Astrocyte (in vitro differentiated cells and primary cell): ENCODE measurements around the gene NECTIN4. TPM values are rescaled to one million over a fixed set of nuclear protein-coding genes. Genes with fewer than 3 reads are reported as not detected.
A peak's percentile ranks its signal among the peaks of the same experiment; 100 is the strongest.

ENCODE experiments used
- DNase-seq: peaks from one replicate; pipeline ENCODE4 v3.0.0-alpha.2; 2010; ENCODE audit warnings: low read depth
- FAIRE-seq: peaks from 2 replicates; lab custom pipeline; 2011; peaks lifted over from hg19 to GRCh38; lab: Jason Lieb, UNC
- H2AFZ ChIP-seq: 2 replicates; pipeline ENCODE4 v1.6.0; 2012; ENCODE audit warnings: low read depth, low read length, inconsistent platforms
- H3K27ac ChIP-seq: 2 replicates; pipeline ENCODE4 v1.5.1; 2011; ENCODE audit warnings: low read depth, low read length, inconsistent platforms
- H3K27me3 ChIP-seq: 2 replicates; pipeline ENCODE4 v1.6.0; 2011; ENCODE audit warnings: low read length, inconsistent platforms; ENCODE audit not compliant: insufficient read depth
- H3K36me3 ChIP-seq: 2 replicates; pipeline ENCODE4 v1.5.1; 2011; ENCODE audit warnings: low read length, inconsistent platforms; ENCODE audit not compliant: insufficient read depth
- H3K4me1 ChIP-seq: 2 replicates; pipeline ENCODE4 v1.5.1; 2011; ENCODE audit warnings: low read length, inconsistent platforms; ENCODE audit not compliant: insufficient read depth
- H3K4me2 ChIP-seq: 2 replicates; pipeline ENCODE4 v1.6.0; 2012; ENCODE audit warnings: low read length, inconsistent platforms
- H3K4me3 ChIP-seq: 2 replicates; pipeline ENCODE4 v1.5.1; 2011; ENCODE audit warnings: low read depth, mild to moderate bottlenecking, low read length, inconsistent platforms; ENCODE audit not compliant: insufficient read depth
- H3K79me2 ChIP-seq: 2 replicates; pipeline ENCODE4 v1.6.0; 2012; ENCODE audit warnings: mild to moderate bottlenecking, low read length, inconsistent platforms; ENCODE audit not compliant: insufficient read depth
- H3K9ac ChIP-seq: 2 replicates; pipeline ENCODE4 v1.6.0; 2012; ENCODE audit warnings: mild to moderate bottlenecking, low read length, inconsistent platforms
- H3K9me3 ChIP-seq: 2 replicates; pipeline ENCODE4 v1.5.1; 2012; ENCODE audit warnings: low read depth, mild to moderate bottlenecking, low read length, inconsistent platforms; ENCODE audit not compliant: insufficient read depth
- H4K20me1 ChIP-seq: 2 replicates; pipeline ENCODE4 v1.6.0; 2012; ENCODE audit warnings: low read length, inconsistent platforms; ENCODE audit not compliant: insufficient read depth
- H3K27ac Mint-ChIP-seq: one replicate; pipeline ENCODE4 v1.8.0; 2021; ENCODE audit warnings: mild to moderate bottlenecking, mixed read lengths; ENCODE audit not compliant: unreplicated experiment
- H3K27me3 Mint-ChIP-seq: one replicate; pipeline ENCODE4 v1.8.0; 2021; ENCODE audit warnings: low read depth, mixed read lengths; ENCODE audit not compliant: unreplicated experiment
- H3K36me3 Mint-ChIP-seq: one replicate; pipeline ENCODE4 v1.8.0; 2021; ENCODE audit warnings: low read depth, mixed read lengths; ENCODE audit not compliant: unreplicated experiment
- H3K4me1 Mint-ChIP-seq: one replicate; pipeline ENCODE4 v1.8.0; 2021; ENCODE audit warnings: low read depth, mixed read lengths; ENCODE audit not compliant: unreplicated experiment
- H3K4me3 Mint-ChIP-seq: one replicate; pipeline ENCODE4 v1.8.0; 2021; ENCODE audit warnings: mild to moderate bottlenecking, moderate library complexity, mixed read lengths; ENCODE audit not compliant: unreplicated experiment
- H3K9me3 Mint-ChIP-seq: one replicate; pipeline ENCODE4 v1.8.0; 2021; ENCODE audit warnings: mild to moderate bottlenecking, mixed read lengths; ENCODE audit not compliant: unreplicated experiment
- EZH2 ChIP-seq: IDR thresholded peaks from 2 replicates; pipeline ENCODE4 v1.6.1; 2012; ENCODE audit warnings: mild to moderate bottlenecking, low read length, inconsistent platforms; ENCODE audit not compliant: insufficient read depth
- total RNA-seq: library from RNA; stranded (reverse); gene quantifications from 2 replicates; pipeline ENCODE4 v1.2.1, GENCODE V29; 2021
- TF ChIP-seq, protein P1 (sequence below): IDR thresholded peaks from 2 replicates; pipeline ENCODE4 v1.5.1; 2011; ENCODE audit warnings: low read depth, mild to moderate bottlenecking, inconsistent platforms, low read length, moderate library complexity; ENCODE audit not compliant: insufficient read depth

The NECTIN4 gene
- total RNA-seq, 1 donor from 2014 or later: 1.9 TPM

DNA sequence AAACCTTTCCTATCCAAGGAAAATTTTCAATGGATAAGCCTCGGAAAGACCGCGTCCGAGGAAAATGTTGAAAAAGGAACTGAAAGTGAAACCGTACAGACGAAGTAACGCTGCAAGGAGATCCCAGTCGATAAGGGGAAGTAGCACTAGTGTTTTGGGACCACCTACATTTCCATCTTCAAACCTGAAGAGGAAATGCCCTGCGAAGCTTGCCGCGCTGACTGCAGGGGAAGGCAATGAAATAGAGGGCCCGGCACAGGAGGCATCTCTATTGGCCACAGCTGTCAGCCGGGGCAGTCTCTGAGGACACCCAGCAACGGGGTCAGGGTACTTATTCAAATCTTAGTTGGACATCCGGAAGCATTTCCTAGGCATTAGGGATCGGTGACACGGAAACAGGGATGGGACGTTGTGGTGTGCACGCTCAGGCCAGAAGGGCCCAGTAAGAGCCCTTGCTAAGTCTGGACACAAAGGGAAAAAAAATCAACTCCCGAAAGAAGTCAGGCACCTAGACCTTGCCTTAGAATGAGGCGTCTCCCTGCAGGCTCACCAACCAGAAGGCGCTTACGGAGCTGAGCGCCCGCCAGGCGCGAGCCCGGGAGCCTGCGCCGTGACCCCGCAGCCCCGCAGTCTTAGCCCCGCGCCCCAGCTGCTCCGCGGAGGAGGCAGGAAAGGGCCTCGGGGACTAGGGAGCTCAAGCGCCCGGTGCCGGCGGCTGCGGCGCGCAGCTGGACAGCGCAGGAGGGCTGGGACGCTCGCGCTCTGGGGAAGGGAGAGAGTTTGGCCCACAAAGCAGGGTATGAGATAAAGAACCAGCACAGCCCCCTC lies 44.2 kb downstream of the NECTIN4 start:
- Histone ChIP-seq H3K4me3 (peak overlapping the region; percentile 85), H3K9me3 (peaks cover 6% of the 10 kb centered on the region), H2AFZ (peak overlapping the region; percentile 97), H3K4me2 (peak overlapping the region; percentile 98), H3K4me1 (peaks cover 12% of the 10 kb centered on the region), H3K27me3 (no peaks in the 10 kb centered on the region), H4K20me1 (peaks cover 15% of the 10 kb centered on the region), H3K9ac (peak overlapping the region; percentile 92), H3K79me2 (peaks cover 27% of the 10 kb centered on the region), H3K27ac (peak overlapping the region; percentile 97), H3K36me3 (peaks cover 11% of the 10 kb centered on the region)
- peak overlapping the region; percentile 98 for H3K4me3 Mint-ChIP-seq
- no peaks in the 10 kb centered on the region for H3K27me3 Mint-ChIP-seq
- peak; percentile 53 for DNase-seq
- peaks cover 20% of the 10 kb centered on the region for H3K9me3 Mint-ChIP-seq
- FAIRE-seq: no peak
- H3K27ac Mint-ChIP-seq: peak overlapping the region; percentile 100
- TF ChIP-seq, protein P1, sequence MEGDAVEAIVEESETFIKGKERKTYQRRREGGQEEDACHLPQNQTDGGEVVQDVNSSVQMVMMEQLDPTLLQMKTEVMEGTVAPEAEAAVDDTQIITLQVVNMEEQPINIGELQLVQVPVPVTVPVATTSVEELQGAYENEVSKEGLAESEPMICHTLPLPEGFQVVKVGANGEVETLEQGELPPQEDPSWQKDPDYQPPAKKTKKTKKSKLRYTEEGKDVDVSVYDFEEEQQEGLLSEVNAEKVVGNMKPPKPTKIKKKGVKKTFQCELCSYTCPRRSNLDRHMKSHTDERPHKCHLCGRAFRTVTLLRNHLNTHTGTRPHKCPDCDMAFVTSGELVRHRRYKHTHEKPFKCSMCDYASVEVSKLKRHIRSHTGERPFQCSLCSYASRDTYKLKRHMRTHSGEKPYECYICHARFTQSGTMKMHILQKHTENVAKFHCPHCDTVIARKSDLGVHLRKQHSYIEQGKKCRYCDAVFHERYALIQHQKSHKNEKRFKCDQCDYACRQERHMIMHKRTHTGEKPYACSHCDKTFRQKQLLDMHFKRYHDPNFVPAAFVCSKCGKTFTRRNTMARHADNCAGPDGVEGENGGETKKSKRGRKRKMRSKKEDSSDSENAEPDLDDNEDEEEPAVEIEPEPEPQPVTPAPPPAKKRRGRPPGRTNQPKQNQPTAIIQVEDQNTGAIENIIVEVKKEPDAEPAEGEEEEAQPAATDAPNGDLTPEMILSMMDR: no peak
- TF ChIP-seq EZH2: no peak
- peaks cover 17% of the 10 kb centered on the region for H3K4me1 Mint-ChIP-seq
- H3K36me3 Mint-ChIP-seq: peaks cover 21% of the 10 kb centered on the region

DNA sequence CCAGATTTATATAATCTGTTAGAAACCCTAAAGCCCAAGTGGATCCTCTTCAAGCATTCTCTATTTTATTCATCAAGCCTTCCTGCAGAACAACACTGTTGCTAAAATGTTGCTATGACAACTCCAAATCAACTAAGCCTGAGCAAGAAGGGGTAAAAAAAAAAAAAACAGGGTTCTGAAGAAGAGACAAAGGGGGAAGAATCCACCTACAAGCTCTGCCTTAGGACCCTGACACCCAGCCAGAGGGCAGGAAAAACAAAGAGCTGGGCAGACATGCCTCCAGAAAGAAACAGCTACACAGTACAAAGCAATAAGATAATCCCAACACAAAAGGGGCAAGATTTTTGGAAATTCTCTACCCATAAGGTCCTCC lies 44.8 kb downstream of the NECTIN4 start:
- Histone ChIP-seq H3K36me3 (peaks cover 17% of the 10 kb centered on the region), H3K4me1 (peaks cover 12% of the 10 kb centered on the region), H3K4me3 (peak overlapping the region; percentile 85), H3K9me3 (peaks cover 6% of the 10 kb centered on the region), H3K27ac (peak overlapping the region; percentile 97), H3K4me2 (peak overlapping the region; percentile 98), H3K9ac (peak overlapping the region; percentile 92), H3K79me2 (peaks cover 27% of the 10 kb centered on the region), H4K20me1 (peaks cover 15% of the 10 kb centered on the region), H3K27me3 (no peaks in the 10 kb centered on the region), H2AFZ (peak overlapping the region; percentile 97)
- Mint-ChIP-seq H3K4me3 (peak overlapping the region; percentile 98), H3K36me3 (peaks cover 25% of the 10 kb centered on the region), H3K4me1 (peaks cover 17% of the 10 kb centered on the region), H3K9me3 (peaks cover 16% of the 10 kb centered on the region), H3K27me3 (no peaks in the 10 kb centered on the region), H3K27ac (peak overlapping the region; percentile 99)
- FAIRE-seq (no peak), DNase-seq (no peak)
- no peak for TF ChIP-seq EZH2
- TF ChIP-seq, protein P1: no peak

GRCh38 chr1:161039546-161039945 lies 49.8 kb downstream of the NECTIN4 start:
- Mint-ChIP-seq H3K4me1 (peaks cover 12% of the 10 kb centered on the region), H3K4me3 (peak overlapping the region; percentile 62), H3K27ac (peak overlapping the region; percentile 34), H3K36me3 (peaks cover 21% of the 10 kb centered on the region), H3K9me3 (no peaks in the 10 kb centered on the region), H3K27me3 (no peaks in the 10 kb centered on the region)
- Histone ChIP-seq H3K4me2 (no peak overlapping the region), H3K27ac (no peak overlapping the region), H4K20me1 (peaks cover 12% of the 10 kb centered on the region), H2AFZ (no peak overlapping the region), H3K36me3 (peaks cover 19% of the 10 kb centered on the region), H3K9me3 (no peaks in the 10 kb centered on the region), H3K27me3 (no peaks in the 10 kb centered on the region), H3K4me1 (peaks cover 6% of the 10 kb centered on the region), H3K4me3 (no peak overlapping the region), H3K79me2 (peaks cover 17% of the 10 kb centered on the region), H3K9ac (no peak overlapping the region)
- no peak for TF ChIP-seq EZH2
- TF ChIP-seq, protein P1: no peak
- FAIRE-seq (no peak), DNase-seq (no peak)
